Neuronal stem cell (in vitro differentiated cells): Measurements from ENCODE around the gene C8G.
A peak's percentile ranks its signal among the peaks of the same experiment; 100 is the strongest.

Experiments used
- DNase-seq: peaks from one replicate; pipeline ENCODE4 v3.0.0-alpha.2; 2013; ENCODE audit warnings: low spot score
- H2AFZ ChIP-seq: one replicate; pipeline ENCODE4 v1.6.1; 2013; ENCODE audit warnings: mild to moderate bottlenecking, low read length, inconsistent platforms
- H2AK5ac ChIP-seq: 2 replicates; pipeline ENCODE4 v1.6.1; 2013; ENCODE audit warnings: low read depth, mild to moderate bottlenecking, inconsistent platforms, low read length, moderate library complexity, mixed read lengths
- H2BK120ac ChIP-seq: 2 replicates; pipeline ENCODE4 v1.6.1; 2013; ENCODE audit warnings: low read depth, mild to moderate bottlenecking, inconsistent platforms, low read length, moderate library complexity, mixed read lengths
- H2BK12ac ChIP-seq: one replicate; pipeline ENCODE4 v1.6.1; 2013; ENCODE audit warnings: low read length, inconsistent platforms
- H2BK15ac ChIP-seq: 2 replicates; pipeline ENCODE4 v1.6.1; 2013; ENCODE audit warnings: mild to moderate bottlenecking, low read length, inconsistent platforms, mixed read lengths
- H2BK5ac ChIP-seq: one replicate; pipeline ENCODE4 v1.6.1; 2013; ENCODE audit warnings: inconsistent platforms, mild to moderate bottlenecking, low read length, moderate library complexity
- H3K14ac ChIP-seq: one replicate; pipeline ENCODE4 v1.6.1; 2013; ENCODE audit warnings: low read length, inconsistent platforms
- H3K18ac ChIP-seq: 2 replicates; pipeline ENCODE4 v1.6.1; 2013; ENCODE audit warnings: low read length, inconsistent platforms
- H3K23ac ChIP-seq: 2 replicates; pipeline ENCODE4 v1.6.1; 2013; ENCODE audit warnings: low read depth, mild to moderate bottlenecking, mixed read lengths, low read length, inconsistent platforms; ENCODE audit not compliant: poor library complexity
- H3K27ac ChIP-seq: replicated peaks from 3 replicates; pipeline ENCODE4 v1.5.1; 2013; ENCODE audit warnings: low read length, inconsistent platforms
- H3K27me3 ChIP-seq, 3 experiments: 2 replicates each; pipeline ENCODE4 v1.6.1; 2013; ENCODE audit warnings: low read length in 3 of 3, mild to moderate bottlenecking in 2 of 3, inconsistent platforms in 1 of 3, low read depth in 1 of 3, mixed read lengths in 1 of 3, moderate library complexity in 1 of 3; ENCODE audit not compliant: control insufficient read depth in 3 of 3, insufficient read depth in 3 of 3
- H3K36me3 ChIP-seq, 2 donors: replicated peaks in 1 of 2; 2 replicates each; pipeline ENCODE4 v1.6.1; 2013; ENCODE audit warnings: low read length in 2 of 2; ENCODE audit not compliant: control insufficient read depth in 2 of 2, insufficient read depth in 2 of 2
- H3K4ac ChIP-seq: 2 replicates; pipeline ENCODE4 v1.6.1; 2013; ENCODE audit warnings: inconsistent platforms, mild to moderate bottlenecking, low read length, moderate library complexity
- H3K4me1 ChIP-seq, 2 donors: 1 replicate in 1 of 2; 2 replicates in 1 of 2; pipeline ENCODE4 v1.6.1; 2013; ENCODE audit warnings: low read length in 2 of 2, low read depth in 1 of 2; ENCODE audit not compliant: control insufficient read depth in 2 of 2, insufficient read depth in 1 of 2
- H3K4me2 ChIP-seq: one replicate; pipeline ENCODE4 v1.6.1; 2013; ENCODE audit warnings: mild to moderate bottlenecking, low read length, inconsistent platforms; ENCODE audit not compliant: insufficient read depth, poor library complexity, severe bottlenecking
- H3K4me3 ChIP-seq, 2 donors: 2 replicates each; pipeline ENCODE4 v1.5.1; 2013; ENCODE audit warnings: low read length in 2 of 2, mild to moderate bottlenecking in 2 of 2, inconsistent platforms in 1 of 2, moderate library complexity in 1 of 2
- H3K79me1 ChIP-seq: one replicate; pipeline ENCODE4 v1.6.1; 2013; ENCODE audit warnings: low read depth, mild to moderate bottlenecking, inconsistent platforms, low read length, moderate library complexity
- H3K9ac ChIP-seq: one replicate; pipeline ENCODE4 v1.6.1; 2013; ENCODE audit warnings: mild to moderate bottlenecking, low read depth, low read length, inconsistent platforms; ENCODE audit not compliant: poor library complexity
- H3K9me3 ChIP-seq, 2 donors: replicated peaks in 1 of 2; 2 replicates each; pipeline versions ENCODE3 to v1.6.1; 2013; ENCODE audit warnings: low read length in 2 of 2, mild to moderate bottlenecking in 2 of 2, inconsistent platforms in 1 of 2, low read depth in 1 of 2, mixed read lengths in 1 of 2, moderate library complexity in 1 of 2; ENCODE audit not compliant: control insufficient read depth in 2 of 2, insufficient read depth in 1 of 2
- H4K8ac ChIP-seq: one replicate; pipeline ENCODE4 v1.6.1; 2013; ENCODE audit warnings: low read depth, mild to moderate bottlenecking, inconsistent platforms, low read length, moderate library complexity
- H4K91ac ChIP-seq: one replicate; pipeline ENCODE4 v1.6.1; 2013; ENCODE audit warnings: low read length, low read depth, mild to moderate bottlenecking, inconsistent platforms; ENCODE audit not compliant: poor library complexity
- WGBS, 2 donors: extraction: QIAGEN DNeasy Blood & Tissue Kit; methylation state at CpG; one replicate each; pipeline ENCODE4 v1.1.7; 2013; ENCODE audit warnings: missing lambda C conversion rate in 2 of 2, mixed read lengths in 1 of 2; ENCODE audit not compliant: insufficient read length in 2 of 2, insufficient replicate concordance in 1 of 2; ENCODE audit errors: extremely low coverage in 2 of 2; 5-methylcytosine and 5-hydroxymethylcytosine counted together

C8G gene

DNA sequence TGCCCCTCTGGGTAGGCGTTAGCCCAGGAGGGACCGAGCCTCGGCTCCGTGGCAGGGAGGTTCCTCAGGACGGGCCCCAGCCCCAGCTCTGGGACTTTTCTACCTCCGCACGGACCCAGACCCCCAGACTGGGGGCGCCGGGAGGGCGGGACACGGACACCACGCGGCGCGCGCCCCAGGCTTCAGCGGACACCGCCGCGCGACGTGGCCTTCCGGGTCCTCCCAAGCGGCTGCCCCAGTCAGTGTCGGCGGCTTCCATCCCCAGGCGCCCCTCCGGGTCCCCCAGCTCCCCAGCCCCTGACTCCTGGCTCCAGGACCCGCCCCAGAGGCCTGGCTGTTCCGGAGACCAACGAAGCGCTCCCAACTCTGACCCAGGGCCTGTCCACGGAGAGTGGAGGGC is 40.8 kb downstream of the C8G start:
- no peak overlapping the region for H3K23ac ChIP-seq
- H3K27me3 ChIP-seq: peaks cover 4 to 36% (median 30%) of the 10 kb centered on the region in 3 experiments
- H2BK5ac ChIP-seq: no peak overlapping the region
- no peak overlapping the region for H2BK120ac ChIP-seq
- H3K14ac ChIP-seq: peak overlapping the region; percentile 91
- H4K91ac ChIP-seq: no peak overlapping the region
- H3K4me1 ChIP-seq: peaks cover 0 to 2% of the 10 kb centered on the region in 2 donors
- DNase-seq: no peak
- peak overlapping the region; percentile 39 for H2BK15ac ChIP-seq
- no peak overlapping the region for H3K4ac ChIP-seq
- no peak overlapping the region for H4K8ac ChIP-seq
- no peak overlapping the region for H2AFZ ChIP-seq
- WGBS, 2 donors: no CpG with 5 or more reads among the region's 33 CpGs
- peak overlapping the region; percentile 88 for H3K4me2 ChIP-seq
- peak overlapping the region; percentile 14 for H2AK5ac ChIP-seq
- no peak overlapping the region for H3K9ac ChIP-seq
- H3K79me1 ChIP-seq: no peaks in the 10 kb centered on the region
- H3K9me3 ChIP-seq: peaks cover 5 to 7% of the 10 kb centered on the region in 2 donors
- H3K27ac ChIP-seq: no peak overlapping the region
- peak overlapping the region; percentile 31 for H2BK12ac ChIP-seq
- H3K18ac ChIP-seq: peak overlapping the region; percentile 97
- no peak overlapping the region for H3K4me3 ChIP-seq
- no peaks in the 10 kb centered on the region for H3K36me3 ChIP-seq

DNA sequence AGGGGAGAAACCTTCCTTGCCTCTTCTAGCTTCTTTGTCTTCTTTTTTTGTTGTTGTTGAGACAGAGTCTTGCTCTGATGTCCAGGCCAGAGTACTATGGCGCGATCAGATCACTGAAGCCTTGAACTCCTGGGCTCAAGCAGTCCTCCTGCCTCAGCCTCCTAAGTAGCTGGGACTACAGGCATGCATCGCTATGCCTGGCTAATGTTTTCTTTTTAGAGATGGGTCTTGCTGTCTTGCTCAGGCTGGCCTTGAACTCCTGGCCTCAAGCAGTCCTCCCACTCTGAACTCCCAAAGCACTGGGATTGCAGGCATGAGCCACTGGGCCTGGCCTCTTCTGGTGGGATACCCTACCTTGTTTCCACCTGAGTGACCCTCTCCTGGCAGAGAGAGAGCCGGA is 43.8 kb downstream of the C8G start:
- H2BK15ac ChIP-seq: no peak overlapping the region
- H2BK5ac ChIP-seq: no peak overlapping the region
- WGBS, 2 donors: no CpG with 5 or more reads among the region's 4 CpGs

GRCh38 chr9:136990242-136990911 is 45.3 kb downstream of the C8G start:
- Histone ChIP-seq H2BK5ac (no peak overlapping the region), H3K4ac (no peak overlapping the region), H2BK120ac (no peak overlapping the region), H3K4me3 (no peak overlapping the region), H4K8ac (no peak overlapping the region), H3K4me2 (no peak overlapping the region), H2BK15ac (no peak overlapping the region), H3K4me1 (peaks cover 4 to 8% of the 10 kb centered on the region in 2 donors), H3K9ac (no peak overlapping the region), H3K27me3 (peaks cover 0 to 14% (median 2%) of the 10 kb centered on the region in 3 experiments), H4K91ac (no peak overlapping the region), H2BK12ac (no peak overlapping the region), H2AK5ac (no peak overlapping the region), H2AFZ (peak overlapping the region; percentile 16), H3K9me3 (peaks cover 8 to 13% of the 10 kb centered on the region in 2 donors), H3K14ac (no peak overlapping the region), H3K27ac (no peak overlapping the region), H3K23ac (no peak overlapping the region), H3K18ac (no peak overlapping the region), H3K36me3 (peaks cover 6 to 15% of the 10 kb centered on the region in 2 donors), H3K79me1 (peaks cover 8% of the 10 kb centered on the region)
- no CpG with 5 or more reads among the region's 10 CpGs for WGBS, 2 donors
- no peak for DNase-seq

More for the DNA sequence above, 43.8 kb downstream of the C8G start:
- H3K14ac ChIP-seq: no peak overlapping the region
- H2BK120ac ChIP-seq: no peak overlapping the region
- peaks cover 7% of the 10 kb centered on the region for H3K79me1 ChIP-seq
- peaks cover 4 to 8% of the 10 kb centered on the region in 2 donors for H3K4me1 ChIP-seq
- H3K9me3 ChIP-seq: peaks cover 8 to 13% of the 10 kb centered on the region in 2 donors
- no peak overlapping the region for H4K8ac ChIP-seq
- no peak overlapping the region for H3K4me2 ChIP-seq
- H3K4me3 ChIP-seq: no peak overlapping the region
- no peak overlapping the region for H3K4ac ChIP-seq
- H3K36me3 ChIP-seq: peaks cover 3 to 8% of the 10 kb centered on the region in 2 donors
- no peak overlapping the region for H3K23ac ChIP-seq
- no peak overlapping the region for H2BK12ac ChIP-seq
- DNase-seq: no peak
- no peak overlapping the region for H3K18ac ChIP-seq
- H3K9ac ChIP-seq: no peak overlapping the region
- no peak overlapping the region for H4K91ac ChIP-seq
- H2AK5ac ChIP-seq: no peak overlapping the region
- H3K27ac ChIP-seq: no peak overlapping the region
- no peak overlapping the region for H2AFZ ChIP-seq
- H3K27me3 ChIP-seq: peaks cover 3 to 29% (median 4%) of the 10 kb centered on the region in 3 experiments

DNA sequence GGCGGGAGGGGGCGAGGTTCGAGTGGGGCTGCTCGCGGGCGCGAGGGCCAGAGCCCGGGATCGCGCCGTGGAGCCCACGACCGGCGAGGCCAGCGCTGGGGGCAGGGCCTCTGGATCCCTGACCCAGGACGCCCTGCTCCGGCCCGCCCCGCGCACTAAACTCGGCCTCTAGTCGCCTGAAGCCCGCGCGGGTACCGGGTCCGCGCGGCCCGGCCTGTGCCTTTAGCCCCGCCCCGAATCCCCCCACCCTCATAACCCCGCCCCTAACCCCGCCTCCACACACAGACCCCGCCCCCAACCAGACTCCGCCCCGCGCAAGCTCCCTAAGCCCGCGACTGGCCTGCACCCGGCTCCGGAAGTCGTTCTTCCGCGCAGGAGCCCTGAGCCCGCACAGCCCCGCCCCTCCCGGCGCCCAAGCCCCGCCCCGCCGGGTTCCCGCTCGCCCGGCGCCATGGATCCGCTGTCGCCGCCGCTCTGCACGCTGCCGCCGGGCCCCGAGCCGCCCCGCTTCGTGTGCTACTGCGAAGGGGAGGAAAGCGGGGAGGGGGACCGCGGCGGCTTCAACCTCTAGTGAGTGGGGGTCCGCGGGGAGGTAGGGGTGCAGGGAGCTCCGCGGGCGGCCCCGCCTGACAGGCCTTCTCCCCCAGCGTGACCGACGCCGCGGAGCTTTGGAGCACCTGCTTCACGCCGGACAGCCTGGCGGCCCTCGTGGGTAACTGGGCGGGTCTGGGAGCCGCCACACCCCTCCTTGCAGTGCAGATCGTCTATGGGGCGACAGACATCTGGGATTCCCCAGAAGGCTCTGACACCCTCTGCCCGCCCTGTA is 47.2 kb downstream of the C8G start, which contains the start of gene PAXX:
PAXX (plus strand) TSS at position 430 of the 826 bp plus-strand sequence; CDS start at position 452, 22 bp downstream.
- H4K91ac ChIP-seq: peak within 1 kb of the TSS; percentile 85
- peak within 1 kb of the TSS; percentile 85 to 97 for H3K4me3 ChIP-seq
- H2BK5ac ChIP-seq: peak within 1 kb of the TSS; percentile 1
- H3K27ac ChIP-seq: no peak within 1 kb of the TSS
- H3K23ac ChIP-seq: peak within 1 kb of the TSS; percentile 75
- H3K36me3 ChIP-seq: peaks cover 6 to 15% of the 10 kb centered on the region in 2 donors
- H2BK12ac ChIP-seq: peak within 1 kb of the TSS; percentile 22
- peaks cover 9% of the 10 kb centered on the region for H3K79me1 ChIP-seq
- peaks cover 0 to 5% (median 2%) of the 10 kb centered on the region in 3 experiments for H3K27me3 ChIP-seq
- peak within 1 kb of the TSS; percentile 85 for H3K4me2 ChIP-seq
- H4K8ac ChIP-seq: no peak within 1 kb of the TSS
- no peak within 1 kb of the TSS for H3K4ac ChIP-seq
- H3K9me3 ChIP-seq: peaks cover 8 to 13% of the 10 kb centered on the region in 2 donors
- H3K18ac ChIP-seq: peak within 1 kb of the TSS; percentile 94
- no CpG with 5 or more reads among the region's 92 CpGs for WGBS, 2 donors
- peaks cover 4 to 18% of the 10 kb centered on the region in 2 donors for H3K4me1 ChIP-seq
- peak within 1 kb of the TSS; percentile 75 for H3K14ac ChIP-seq
- peak within 1 kb of the TSS; percentile 96 for H3K9ac ChIP-seq
- peak; percentile 86 for DNase-seq
- peak within 1 kb of the TSS; percentile 81 for H2BK15ac ChIP-seq
- peak within 1 kb of the TSS; percentile 96 for H2AFZ ChIP-seq
- H2BK120ac ChIP-seq: no peak within 1 kb of the TSS
- H2AK5ac ChIP-seq: peak within 1 kb of the TSS; percentile 88
